ENCODE data around the gene PPP2R2B. TPM values are rescaled to one million over a fixed set of nuclear protein-coding genes. Genes with fewer than 3 reads are reported as not detected.

The PPP2R2B gene
- total and polyA plus RNA-seq, 7 donors: 0.03 to 0.71 (median 0.11) TPM; not detected in 1

DNA sequence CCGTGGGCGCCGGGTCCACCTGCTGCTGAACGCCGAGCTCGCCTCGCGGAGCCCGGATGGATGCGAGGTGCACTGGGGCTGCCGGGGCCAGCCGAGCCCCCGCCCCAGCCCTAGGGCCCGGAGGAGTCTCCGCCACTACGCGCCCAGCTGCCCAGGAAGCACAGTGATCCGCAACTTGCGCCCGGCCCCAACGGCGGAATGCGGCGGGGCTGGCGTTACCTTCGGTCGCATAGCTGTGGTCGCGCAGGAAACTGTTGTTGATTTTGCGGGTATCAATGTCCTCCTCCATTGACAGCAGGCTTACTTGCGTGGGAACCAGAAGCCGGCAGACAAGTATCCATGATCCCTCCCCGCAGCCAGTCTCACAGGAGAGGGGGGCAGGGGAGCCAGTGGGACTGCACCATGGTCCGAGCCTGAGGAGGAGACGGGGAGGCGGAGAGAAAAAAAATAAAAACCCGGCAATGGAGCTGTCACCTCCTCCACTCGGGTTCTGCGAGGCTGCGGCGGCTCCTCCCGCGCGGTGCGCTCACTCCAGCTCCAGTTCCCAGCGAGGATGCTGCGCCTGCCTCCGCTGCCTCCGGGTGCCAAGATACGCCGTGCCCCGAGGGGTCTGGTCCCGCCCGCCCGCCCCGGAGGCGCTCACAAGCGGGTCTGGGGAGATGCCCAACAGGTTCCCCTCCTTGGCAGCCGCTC lies 628 bp downstream of the PPP2R2B start:
- WGBS, 3 donors: 0 to 1% (median 1%) methylated on average over 51 to 59 of the region's 59 CpGs
- H3K36me3 ChIP-seq (ENCODE audit: insufficient read depth in 1 of 2, low read depth in 1 of 2): no peaks in the 10 kb centered on the region
- ATAC-seq (no peak), DNase-seq (peak; percentile 15 to 43)
- no peak overlapping the region for H3K27ac ChIP-seq
- peak overlapping the region; percentile 58 for H3K4me3 ChIP-seq
- no peak for TF ChIP-seq CTCF (IDR thresholded peaks at IDR 0.05)
- no peaks in the 10 kb centered on the region for H3K9me3 ChIP-seq
- H3K4me1 ChIP-seq: peaks cover 9% of the 10 kb centered on the region
- intact Hi-C loops (cut with DNase I): no loop called here
- H3K27me3 ChIP-seq (ENCODE audit: insufficient read depth in 3 of 3, low read length in 2 of 3): peaks cover 10 to 34% (median 17%) of the 10 kb centered on the region in 3 donors

DNA sequence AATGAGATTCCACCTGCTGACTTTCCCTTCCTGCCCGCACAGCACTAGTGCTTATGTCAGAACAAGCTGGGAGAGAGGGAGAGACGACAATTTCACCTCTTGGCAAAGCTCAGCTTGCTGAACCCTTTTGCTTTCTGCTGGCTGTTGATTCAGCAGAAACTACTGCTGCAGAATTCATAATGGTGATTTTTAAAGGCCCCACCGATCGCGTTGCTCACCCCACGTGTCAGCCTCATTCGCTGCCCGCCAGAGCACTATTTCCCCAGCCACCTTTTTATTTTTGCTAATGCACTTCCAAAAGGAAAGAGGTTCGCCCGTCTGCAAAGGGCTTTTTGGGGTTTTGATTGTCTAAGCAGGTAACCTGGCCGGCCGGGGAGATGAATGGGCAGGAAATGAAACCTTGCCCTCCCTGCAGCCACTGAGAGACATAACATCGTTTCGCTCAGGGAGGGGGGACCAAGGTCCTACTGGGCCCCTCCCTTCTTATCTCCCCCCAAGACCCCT lies 1.3 kb downstream of the PPP2R2B start:
- no peak for DNase-seq
- intact Hi-C loops (cut with DNase I): no loop called here
- WGBS, 3 donors: 6 to 7% (median 6%) methylated on average over 13 to 14 of the region's 14 CpGs

GRCh38 chr5:146873186-146873917 lies 5.2 kb downstream of the PPP2R2B start:
- ATAC-seq (no peak), DNase-seq (no peak)
- H3K36me3 ChIP-seq (ENCODE audit: insufficient read depth in 1 of 2, low read depth in 1 of 2): no peaks in the 10 kb centered on the region
- intact Hi-C loops (cut with DNase I): no loop called here
- H3K27me3 ChIP-seq (ENCODE audit: insufficient read depth in 3 of 3, low read length in 2 of 3): peaks cover 8 to 20% (median 17%) of the 10 kb centered on the region in 3 donors
- WGBS, 3 donors: 90 to 96% (median 93%) methylated on average over 7 of the region's 7 CpGs
- no peak overlapping the region for H3K4me3 ChIP-seq
- no peak for TF ChIP-seq CTCF (IDR thresholded peaks at IDR 0.05)
- H3K27ac ChIP-seq: no peak overlapping the region
- H3K9me3 ChIP-seq: no peaks in the 10 kb centered on the region
- H3K4me1 ChIP-seq: peaks cover 9% of the 10 kb centered on the region

More for the DNA sequence above, 1.3 kb downstream of the PPP2R2B start:
- Histone ChIP-seq H3K27me3 (ENCODE audit: insufficient read depth in 3 of 3, low read length in 2 of 3) (peaks cover 10 to 34% (median 17%) of the 10 kb centered on the region in 3 donors), H3K4me3 (peak overlapping the region; percentile 58), H3K4me1 (peaks cover 9% of the 10 kb centered on the region), H3K36me3 (ENCODE audit: insufficient read depth in 1 of 2, low read depth in 1 of 2) (no peaks in the 10 kb centered on the region), H3K27ac (no peak overlapping the region), H3K9me3 (no peaks in the 10 kb centered on the region)
- TF ChIP-seq CTCF (IDR thresholded peaks at IDR 0.05): no peak
- ATAC-seq: no peak

DNA sequence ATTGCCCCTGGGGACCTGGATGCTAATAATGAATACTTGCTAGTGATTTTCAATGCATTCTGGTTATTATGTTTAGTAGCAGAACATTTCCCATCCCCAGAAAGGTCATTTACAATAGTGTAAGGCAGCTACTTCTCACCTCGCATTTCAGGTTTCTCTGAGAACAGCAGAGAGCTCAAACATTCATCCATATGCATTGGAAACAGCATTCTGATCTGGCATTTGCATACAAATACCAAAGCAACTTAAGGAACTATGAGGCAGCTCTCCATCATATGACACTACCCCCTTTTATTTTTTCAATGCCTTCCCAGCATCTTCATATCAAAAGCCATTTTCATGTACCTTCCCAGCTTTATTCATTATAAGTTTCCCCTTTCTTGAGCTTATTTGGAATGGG lies 6.4 kb downstream of the PPP2R2B start:
- Histone ChIP-seq H3K9me3 (no peaks in the 10 kb centered on the region), H3K36me3 (ENCODE audit: insufficient read depth in 1 of 2, low read depth in 1 of 2) (no peaks in the 10 kb centered on the region), H3K27ac (no peak overlapping the region), H3K27me3 (ENCODE audit: insufficient read depth in 3 of 3, low read length in 2 of 3) (peaks cover 2 to 17% (median 8%) of the 10 kb centered on the region in 3 donors), H3K4me1 (peaks cover under 1% of the 10 kb centered on the region), H3K4me3 (no peak overlapping the region)
- intact Hi-C loops (cut with DNase I): no loop called here
- DNase-seq: no peak
- TF ChIP-seq CTCF (IDR thresholded peaks at IDR 0.05): no peak
- WGBS, 3 donors: 39 to 62% (median 40%) methylated on average over 1 of the region's 1 CpG
- no peak for ATAC-seq
